Stimulated activated CD4-positive, alpha-beta T cell treated with anti-CD3 and anti-CD28 coated beads, TNF-alpha, amount 100 ng/mL, for 4 hours (primary cell): ENCODE data around the gene PATZ1.

Experiments
- DNase-seq, 3 experiments: peaks; one replicate each; pipeline ENCODE4 v3.0.0-alpha.2; 2020; ENCODE audit warnings: low read depth in 3 of 3

PATZ1 gene

GRCh38 chr22:31282748-31283468 is 63.2 kb downstream of the PATZ1 start:
- DNase-seq: no peak

DNA sequence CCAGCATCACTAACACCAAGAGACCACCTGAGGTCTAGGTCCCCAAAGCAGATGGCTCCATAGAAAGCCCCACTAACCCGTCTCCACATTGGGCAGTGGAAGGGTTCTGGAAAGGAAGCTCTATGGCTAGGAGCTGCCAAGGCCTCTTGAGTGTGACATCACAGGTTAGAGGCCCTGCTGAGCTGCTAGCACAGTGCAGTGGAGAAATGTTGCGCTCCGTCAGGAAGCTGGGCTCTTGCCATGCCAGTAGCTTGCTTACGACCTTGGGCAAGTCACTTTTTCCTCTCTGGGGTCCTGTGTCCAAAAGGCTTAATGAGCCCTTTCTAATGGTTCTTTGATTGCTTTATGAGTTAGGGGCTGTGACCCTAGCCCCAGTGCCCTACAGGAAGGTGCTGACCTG is 64.4 kb downstream of the PATZ1 start:
- no peak for DNase-seq

DNA sequence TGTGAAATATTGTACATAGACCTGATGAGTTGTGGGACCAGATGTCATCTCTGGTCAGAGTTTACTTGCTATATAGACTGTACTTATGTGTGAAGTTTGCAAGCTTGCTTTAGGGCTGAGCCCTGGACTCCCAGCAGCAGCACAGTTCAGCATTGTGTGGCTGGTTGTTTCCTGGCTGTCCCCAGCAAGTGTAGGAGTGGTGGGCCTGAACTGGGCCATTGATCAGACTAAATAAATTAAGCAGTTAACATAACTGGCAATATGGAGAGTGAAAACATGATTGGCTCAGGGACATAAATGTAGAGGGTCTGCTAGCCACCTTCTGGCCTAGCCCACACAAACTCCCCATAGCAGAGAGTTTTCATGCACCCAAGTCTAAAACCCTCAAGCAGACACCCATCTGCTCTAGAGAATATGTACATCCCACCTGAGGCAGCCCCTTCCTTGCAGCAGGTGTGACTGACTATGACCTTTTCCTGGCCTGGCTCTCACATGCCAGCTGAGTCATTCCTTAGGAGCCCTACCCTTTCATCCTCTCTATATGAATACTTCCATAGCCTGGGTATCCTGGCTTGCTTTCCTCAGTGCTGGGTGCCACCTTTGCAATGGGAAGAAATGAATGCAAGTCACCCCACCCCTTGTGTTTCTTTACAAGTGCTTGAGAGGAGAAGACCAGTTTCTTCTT is 66.2 kb downstream of the PATZ1 start:
- no peak for DNase-seq

DNA sequence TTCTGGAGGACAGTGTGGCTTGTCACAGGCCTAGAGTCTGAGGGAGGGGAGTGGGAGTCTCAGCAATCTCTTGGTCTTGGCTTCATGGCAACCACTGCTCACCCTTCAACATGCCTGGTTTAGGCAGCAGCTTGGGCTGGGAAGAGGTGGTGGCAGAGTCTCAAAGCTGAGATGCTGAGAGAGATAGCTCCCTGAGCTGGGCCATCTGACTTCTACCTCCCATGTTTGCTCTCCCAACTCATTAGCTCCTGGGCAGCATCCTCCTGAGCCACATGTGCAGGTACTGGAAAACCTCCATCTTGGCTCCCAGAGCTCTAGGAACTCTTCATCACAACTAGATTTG is 66.8 kb downstream of the PATZ1 start:
- no peak for DNase-seq

DNA sequence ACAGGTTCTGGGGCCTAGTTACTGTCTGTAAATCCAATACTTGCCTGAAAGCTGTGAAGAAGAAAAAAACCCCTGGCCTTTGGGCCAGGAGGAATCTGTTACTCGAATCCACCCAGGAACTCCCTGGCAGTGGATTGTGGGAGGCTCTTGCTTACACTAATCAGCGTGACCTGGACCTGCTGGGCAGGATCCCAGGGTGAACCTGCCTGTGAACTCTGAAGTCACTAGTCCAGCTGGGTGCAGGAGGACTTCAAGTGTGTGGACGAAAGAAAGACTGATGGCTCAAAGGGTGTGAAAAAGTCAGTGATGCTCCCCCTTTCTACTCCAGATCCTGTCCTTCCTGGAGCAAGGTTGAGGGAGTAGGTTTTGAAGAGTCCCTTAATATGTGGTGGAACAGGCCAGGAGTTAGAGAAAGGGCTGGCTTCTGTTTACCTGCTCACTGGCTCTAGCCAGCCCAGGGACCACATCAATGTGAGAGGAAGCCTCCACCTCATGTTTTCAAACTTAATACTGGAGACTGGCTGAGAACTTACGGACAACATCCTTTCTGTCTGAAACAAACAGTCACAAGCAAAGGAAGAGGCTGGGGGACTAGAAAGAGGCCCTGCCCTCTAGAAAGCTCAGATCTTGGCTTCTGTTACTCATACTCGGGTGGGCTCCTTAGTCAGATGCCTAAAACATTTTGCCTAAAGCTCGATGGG is 67.4 kb downstream of the PATZ1 start:
- no peak for DNase-seq

DNA sequence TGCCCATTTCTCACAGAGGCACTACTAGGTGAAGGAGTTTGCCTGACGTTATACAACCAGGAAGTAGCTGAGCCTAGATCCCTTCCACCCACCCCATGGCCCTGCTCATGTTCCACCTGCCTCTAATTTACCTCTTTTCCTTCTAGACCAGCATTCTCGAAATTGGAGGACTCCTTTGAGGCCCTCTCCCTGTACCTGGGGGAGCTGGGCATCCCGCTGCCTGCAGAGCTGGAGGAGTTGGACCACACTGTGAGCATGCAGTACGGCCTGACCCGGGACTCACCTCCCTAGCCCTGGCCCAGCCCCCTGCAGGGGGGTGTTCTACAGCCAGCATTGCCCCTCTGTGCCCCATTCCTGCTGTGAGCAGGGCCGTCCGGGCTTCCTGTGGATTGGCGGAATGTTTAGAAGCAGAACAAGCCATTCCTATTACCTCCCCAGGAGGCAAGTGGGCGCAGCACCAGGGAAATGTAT is 68.0 kb downstream of the PATZ1 start:
- no peak for DNase-seq

DNA sequence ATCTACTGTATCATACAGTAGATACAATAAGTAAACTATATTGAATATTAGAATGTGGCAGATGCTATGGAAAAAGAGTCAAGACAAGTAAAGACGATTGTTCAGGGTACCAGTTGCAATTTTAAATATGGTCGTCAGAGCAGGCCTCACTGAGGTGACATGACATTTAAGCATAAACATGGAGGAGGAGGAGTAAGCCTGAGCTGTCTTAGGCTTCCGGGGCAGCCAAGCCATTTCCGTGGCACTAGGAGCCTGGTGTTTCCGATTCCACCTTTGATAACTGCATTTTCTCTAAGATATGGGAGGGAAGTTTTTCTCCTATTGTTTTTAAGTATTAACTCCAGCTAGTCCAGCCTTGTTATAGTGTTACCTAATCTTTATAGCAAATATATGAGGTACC is 68.4 kb downstream of the PATZ1 start:
- no peak for DNase-seq

DNA sequence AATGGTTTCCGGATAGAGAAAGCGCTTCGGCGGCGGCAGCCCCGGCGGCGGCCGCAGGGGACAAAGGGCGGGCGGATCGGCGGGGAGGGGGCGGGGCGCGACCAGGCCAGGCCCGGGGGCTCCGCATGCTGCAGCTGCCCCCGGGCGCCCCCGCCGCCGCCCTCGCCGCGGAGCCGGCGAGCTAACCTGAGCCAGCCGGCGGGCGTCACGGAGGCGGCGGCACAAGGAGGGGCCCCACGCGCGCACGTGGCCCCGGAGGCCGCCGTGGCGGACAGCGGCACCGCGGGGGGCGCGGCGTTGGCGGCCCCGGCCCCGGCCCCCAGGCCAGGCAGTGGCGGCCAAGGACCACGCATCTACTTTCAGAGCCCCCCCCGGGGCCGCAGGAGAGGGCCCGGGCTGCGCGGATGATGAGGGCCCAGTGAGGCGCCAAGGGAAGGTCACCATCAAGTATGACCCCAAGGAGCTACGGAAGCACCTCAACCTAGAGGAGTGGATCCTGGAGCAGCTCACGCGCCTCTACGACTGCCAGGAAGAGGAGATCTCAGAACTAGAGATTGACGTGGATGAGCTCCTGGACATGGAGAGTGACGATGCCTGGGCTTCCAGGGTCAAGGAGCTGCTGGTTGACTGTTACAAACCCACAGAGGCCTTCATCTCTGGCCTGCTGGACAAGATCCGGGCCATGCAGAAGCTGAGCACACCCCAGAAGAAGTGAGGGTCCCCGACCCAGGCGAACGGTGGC is 69.5 kb downstream of the PATZ1 start:
- DNase-seq: no peak
